Kidney (tissue), 14 donors: ENCODE data around the gene SRP54. TPM values are rescaled to one million over a fixed set of nuclear protein-coding genes. Genes with fewer than 3 reads are reported as not detected.

ENCODE experiments used
- DNase-seq, 5 donors: peaks; one replicate each; pipeline ENCODE4 v3.0.0-alpha.2; 2013 to 2020
- FAIRE-seq: peaks from 2 replicates; lab custom pipeline; 2012; peaks lifted over from hg19 to GRCh38; lab: Jason Lieb, UNC
- H3K27ac ChIP-seq, 2 donors: one replicate each; pipeline ENCODE4 v1.7.0; 2013; ENCODE audit warnings: low read depth in 2 of 2, low read length in 2 of 2, inconsistent platforms in 1 of 2
- H3K27me3 ChIP-seq: one replicate; pipeline ENCODE4 v1.7.1; 2013; ENCODE audit warnings: low read length, inconsistent platforms; ENCODE audit not compliant: control insufficient read depth, insufficient read depth
- H3K36me3 ChIP-seq, 3 donors: one replicate each; pipeline versions ENCODE4 v1.7.0 to v1.7.1; 2013; ENCODE audit warnings: low read length in 3 of 3, control low read depth in 1 of 3, inconsistent platforms in 1 of 3; ENCODE audit not compliant: insufficient read depth in 3 of 3, control insufficient read depth in 2 of 3
- H3K4me1 ChIP-seq, 3 donors: one replicate each; pipeline versions ENCODE4 v1.7.0 to v1.7.1; 2013; ENCODE audit warnings: low read length in 3 of 3, inconsistent platforms in 1 of 3, low read depth in 1 of 3; ENCODE audit not compliant: control insufficient read depth in 2 of 3, insufficient read depth in 2 of 3
- H3K4me3 ChIP-seq, 3 donors: one replicate each; pipeline versions ENCODE4 v1.7.0 to v1.8.1; 2013; ENCODE audit warnings: low read length in 3 of 3, control low read depth in 1 of 3, inconsistent platforms in 1 of 3
- H3K9ac ChIP-seq, 3 donors: one replicate each; pipeline versions ENCODE4 v1.7.0 to v1.7.1; 2013; ENCODE audit warnings: low read length in 3 of 3, control low read depth in 1 of 3, inconsistent platforms in 1 of 3
- H3K9me3 ChIP-seq, 3 donors: one replicate each; pipeline versions ENCODE4 v1.7.0 to v1.7.1; 2013; ENCODE audit warnings: low read length in 3 of 3, control low read depth in 1 of 3, inconsistent platforms in 1 of 3; ENCODE audit not compliant: control insufficient read depth in 2 of 3, insufficient read depth in 1 of 3
- CTCF ChIP-seq: IDR thresholded peaks from 3 replicates; pipeline ENCODE4 v1.5.1; 2012; ENCODE audit warnings: mild to moderate bottlenecking, moderate library complexity, borderline replicate concordance; ENCODE audit not compliant: insufficient read depth; ENCODE audit errors: extremely low read depth
- intact Hi-C: fragments of 100-400 bp; cut with DNase I; formaldehyde crosslinking; loops from one replicate; pipeline ENCODE4 v1.11.1; 2022
- polyA plus RNA-seq: library from polyadenylated mRNA; stranded (reverse); fragments of 350-450 nt; fragmentation: Illumina TruSeq; extraction: RNeasy Lipid Tissue Mini Kit (QIAGEN cat#74804); gene quantifications from one replicate; pipeline ENCODE4 v1.2.3, GENCODE V29; 2014; ENCODE audit warnings: low read depth, low replicate concordance; ENCODE audit not compliant: insufficient read depth
- total RNA-seq: library from RNA; stranded (reverse); fragmentation: NEBNext Ultra II Directional; extraction: Animal tissue kit (Norgen Biotek cat#: 25700); gene quantifications from one replicate; pipeline ENCODE4 v1.2.1, GENCODE V29; 2021
- donor health status: control.
- donor health status: control.
- donor health status: control.
- donor health status: control.
- donor health status: control.
- donor health status: DM: yes; HTN: yes; CAD: no.
- donor health status: Normal renal cell carcinoma (clear cell type).

SRP54 gene
- total and polyA plus RNA-seq, 2 donors from 2014 or later = 37.3 to 54.3 TPM

- DNase-seq (no peak), FAIRE-seq (no peak)
- no peak overlapping the region for H3K27ac ChIP-seq
- no peaks in the 10 kb centered on the region for H3K4me1 ChIP-seq
- H3K9me3 ChIP-seq = no peaks in the 10 kb centered on the region
- intact Hi-C loops = no loop called here
- no peak overlapping the region for H3K4me3 ChIP-seq
- H3K9ac ChIP-seq = no peak overlapping the region
- TF ChIP-seq CTCF = no peak
- H3K27me3 ChIP-seq = no peaks in the 10 kb centered on the region
- peaks cover 0 to 6% (median 3%) of the 10 kb centered on the region in 3 donors for H3K36me3 ChIP-seq
Observed at GRCh38 chr14:34964977-34965764, 17.6 kb upstream of the SRP54 start.

GRCh38 chr14:34965912-34966311, 16.9 kb upstream of the SRP54 start:
- Histone ChIP-seq H3K36me3 (peaks cover 0 to 6% (median 3%) of the 10 kb centered on the region in 3 donors), H3K9me3 (no peaks in the 10 kb centered on the region), H3K27ac (no peak overlapping the region), H3K9ac (no peak overlapping the region), H3K4me3 (no peak overlapping the region), H3K4me1 (no peaks in the 10 kb centered on the region), H3K27me3 (no peaks in the 10 kb centered on the region)
- FAIRE-seq (no peak), DNase-seq (no peak)
- TF ChIP-seq CTCF = no peak
- intact Hi-C loops = no loop called here

GRCh38 chr14:34966413-34966812, 16.4 kb upstream of the SRP54 start:
- intact Hi-C loops = no loop called here
- TF ChIP-seq CTCF = no peak
- Histone ChIP-seq H3K4me1 (no peaks in the 10 kb centered on the region), H3K4me3 (no peak overlapping the region), H3K36me3 (peaks cover 0 to 6% (median 3%) of the 10 kb centered on the region in 3 donors), H3K9ac (no peak overlapping the region), H3K9me3 (no peaks in the 10 kb centered on the region), H3K27me3 (no peaks in the 10 kb centered on the region), H3K27ac (no peak overlapping the region)
- DNase-seq = no peak
- FAIRE-seq = no peak
